ENCODE measurements around the gene TP53RK.

The TP53RK gene

GRCh38 chr20:46657137-46657536 lies 32.1 kb downstream of the TP53RK start:
- no peaks in the 10 kb centered on the region for H3K4me1 ChIP-seq (ENCODE audit: insufficient read depth, poor library complexity, severe bottlenecking)
- H3K36me3 ChIP-seq (ENCODE audit: low read depth), result no peaks in the 10 kb centered on the region
- ATAC-seq (ENCODE audit: low read depth), result no peak
- H3K27ac ChIP-seq (ENCODE audit: poor library complexity, severe bottlenecking), result no peak overlapping the region
- H3K9me3 ChIP-seq (ENCODE audit: severe bottlenecking), result peaks cover 8% of the 10 kb centered on the region
- H3K4me3 ChIP-seq (ENCODE audit: severe bottlenecking), result no peak overlapping the region
- TF ChIP-seq, protein P1, sequence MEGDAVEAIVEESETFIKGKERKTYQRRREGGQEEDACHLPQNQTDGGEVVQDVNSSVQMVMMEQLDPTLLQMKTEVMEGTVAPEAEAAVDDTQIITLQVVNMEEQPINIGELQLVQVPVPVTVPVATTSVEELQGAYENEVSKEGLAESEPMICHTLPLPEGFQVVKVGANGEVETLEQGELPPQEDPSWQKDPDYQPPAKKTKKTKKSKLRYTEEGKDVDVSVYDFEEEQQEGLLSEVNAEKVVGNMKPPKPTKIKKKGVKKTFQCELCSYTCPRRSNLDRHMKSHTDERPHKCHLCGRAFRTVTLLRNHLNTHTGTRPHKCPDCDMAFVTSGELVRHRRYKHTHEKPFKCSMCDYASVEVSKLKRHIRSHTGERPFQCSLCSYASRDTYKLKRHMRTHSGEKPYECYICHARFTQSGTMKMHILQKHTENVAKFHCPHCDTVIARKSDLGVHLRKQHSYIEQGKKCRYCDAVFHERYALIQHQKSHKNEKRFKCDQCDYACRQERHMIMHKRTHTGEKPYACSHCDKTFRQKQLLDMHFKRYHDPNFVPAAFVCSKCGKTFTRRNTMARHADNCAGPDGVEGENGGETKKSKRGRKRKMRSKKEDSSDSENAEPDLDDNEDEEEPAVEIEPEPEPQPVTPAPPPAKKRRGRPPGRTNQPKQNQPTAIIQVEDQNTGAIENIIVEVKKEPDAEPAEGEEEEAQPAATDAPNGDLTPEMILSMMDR (IDR thresholded peaks at IDR 0.05; ENCODE audit: poor library complexity, severe bottlenecking), result no peak
- no peaks in the 10 kb centered on the region for H3K27me3 ChIP-seq (ENCODE audit: insufficient read depth, poor library complexity, severe bottlenecking)
- peak; percentile 29 for DNase-seq (ENCODE audit: low spot score)

DNA sequence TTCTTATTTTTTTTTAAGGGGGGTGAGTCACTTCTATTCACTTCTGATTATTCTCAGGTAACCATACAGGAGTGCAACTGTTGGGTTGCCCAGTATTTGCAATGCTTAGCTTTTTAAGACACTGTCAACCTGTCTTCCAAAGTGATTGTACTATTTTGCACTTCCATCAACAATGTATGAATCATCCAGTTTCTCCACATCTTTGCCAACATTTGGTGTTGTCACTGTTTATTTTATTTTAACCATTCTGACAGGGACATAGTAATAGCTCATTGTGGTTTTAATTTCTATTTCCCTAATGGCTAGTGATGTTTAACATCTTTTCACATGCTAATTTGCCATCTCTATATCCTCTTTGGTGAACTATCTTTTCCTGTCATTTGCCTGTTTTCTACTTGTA lies 36.5 kb downstream of the TP53RK start:
- Histone ChIP-seq H3K27me3 (ENCODE audit: insufficient read depth, poor library complexity, severe bottlenecking) (peaks cover 11% of the 10 kb centered on the region), H3K27ac (ENCODE audit: poor library complexity, severe bottlenecking) (no peak overlapping the region), H3K36me3 (ENCODE audit: low read depth) (no peaks in the 10 kb centered on the region), H3K9me3 (ENCODE audit: severe bottlenecking) (no peaks in the 10 kb centered on the region), H3K4me3 (ENCODE audit: severe bottlenecking) (no peak overlapping the region), H3K4me1 (ENCODE audit: insufficient read depth, poor library complexity, severe bottlenecking) (no peaks in the 10 kb centered on the region)
- ATAC-seq (ENCODE audit: low read depth), result no peak
- DNase-seq (ENCODE audit: low spot score), result no peak
- TF ChIP-seq, protein P1 (IDR thresholded peaks at IDR 0.05; ENCODE audit: poor library complexity, severe bottlenecking), result no peak

- no peak within 1 kb of the TSS for H3K4me3 ChIP-seq (ENCODE audit: severe bottlenecking)
- peaks cover 11% of the 10 kb centered on the region for H3K27me3 ChIP-seq (ENCODE audit: insufficient read depth, poor library complexity, severe bottlenecking)
- DNase-seq (ENCODE audit: low spot score) (no peak), ATAC-seq (ENCODE audit: low read depth) (0 out of 3 replicates have a peak, but pooled peaks have one; percentile 14)
- no peaks in the 10 kb centered on the region for H3K4me1 ChIP-seq (ENCODE audit: insufficient read depth, poor library complexity, severe bottlenecking)
- no peaks in the 10 kb centered on the region for H3K36me3 ChIP-seq (ENCODE audit: low read depth)
- TF ChIP-seq, protein P1 (IDR thresholded peaks at IDR 0.05; ENCODE audit: poor library complexity, severe bottlenecking), result no peak
- H3K27ac ChIP-seq (ENCODE audit: poor library complexity, severe bottlenecking), result no peak within 1 kb of the TSS
- H3K9me3 ChIP-seq (ENCODE audit: severe bottlenecking), result no peaks in the 10 kb centered on the region
Observed at GRCh38 chr20:46651091-46651962, 37.9 kb downstream of the TP53RK start, which contains the start of gene SLC13A3. Gene SLC13A3, minus strand, starts transcription at chr20:46651459. Its CDS starts 38 bp downstream, at chr20:46651421.

GRCh38 chr20:46650575-46651090 lies 38.6 kb downstream of the TP53RK start:
- Histone ChIP-seq H3K27me3 (ENCODE audit: insufficient read depth, poor library complexity, severe bottlenecking) (peaks cover 11% of the 10 kb centered on the region), H3K27ac (ENCODE audit: poor library complexity, severe bottlenecking) (no peak overlapping the region), H3K9me3 (ENCODE audit: severe bottlenecking) (no peaks in the 10 kb centered on the region), H3K36me3 (ENCODE audit: low read depth) (no peaks in the 10 kb centered on the region), H3K4me1 (ENCODE audit: insufficient read depth, poor library complexity, severe bottlenecking) (no peaks in the 10 kb centered on the region), H3K4me3 (ENCODE audit: severe bottlenecking) (no peak overlapping the region)
- no peak for DNase-seq (ENCODE audit: low spot score)
- ATAC-seq (ENCODE audit: low read depth), result no peak
- TF ChIP-seq, protein P1 (IDR thresholded peaks at IDR 0.05; ENCODE audit: poor library complexity, severe bottlenecking), result no peak

All from RWPE2 (cell line).